ENCODE data around the gene METTL21A.

The METTL21A gene

DNA sequence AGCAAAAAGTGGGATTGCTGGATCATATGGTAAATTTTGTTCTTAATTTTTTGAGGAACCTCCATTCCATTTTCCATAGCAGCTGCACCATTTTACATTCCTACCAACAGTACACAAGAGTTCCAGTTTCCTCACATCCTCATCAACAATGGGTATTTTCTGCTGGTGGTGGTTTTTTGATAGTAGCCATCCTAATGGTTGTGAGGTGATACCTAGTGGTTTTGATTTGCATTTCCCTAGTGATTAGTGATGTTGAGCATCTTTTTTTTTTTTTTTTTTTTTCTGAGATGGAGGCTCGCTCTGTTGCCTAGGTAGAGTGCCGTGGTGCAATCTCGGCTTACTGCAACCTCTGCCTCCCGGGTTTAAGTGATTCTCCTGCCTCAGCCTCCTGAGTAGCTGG is 30.5 kb downstream of the METTL21A start:
- Histone ChIP-seq H3K9ac (no peak overlapping the region), H3K27me3 (ENCODE audit: control insufficient read depth, insufficient read depth, low read length) (no peaks in the 10 kb centered on the region), H2AFZ (no peak overlapping the region), H3K27ac (no peak overlapping the region), H3K4me2 (ENCODE audit: low read length) (no peak overlapping the region), H3K9me3 (ENCODE audit: control insufficient read depth, low read length) (no peaks in the 10 kb centered on the region), H3K4me1 (no peaks in the 10 kb centered on the region), H3K79me2 (peaks cover 3% of the 10 kb centered on the region), H3K4me3 (ENCODE audit: low read depth, low read length) (no peak overlapping the region), H3K36me3 (ENCODE audit: control insufficient read depth, insufficient read depth, low read length) (no peaks in the 10 kb centered on the region)
- TF ChIP-seq, protein P1, sequence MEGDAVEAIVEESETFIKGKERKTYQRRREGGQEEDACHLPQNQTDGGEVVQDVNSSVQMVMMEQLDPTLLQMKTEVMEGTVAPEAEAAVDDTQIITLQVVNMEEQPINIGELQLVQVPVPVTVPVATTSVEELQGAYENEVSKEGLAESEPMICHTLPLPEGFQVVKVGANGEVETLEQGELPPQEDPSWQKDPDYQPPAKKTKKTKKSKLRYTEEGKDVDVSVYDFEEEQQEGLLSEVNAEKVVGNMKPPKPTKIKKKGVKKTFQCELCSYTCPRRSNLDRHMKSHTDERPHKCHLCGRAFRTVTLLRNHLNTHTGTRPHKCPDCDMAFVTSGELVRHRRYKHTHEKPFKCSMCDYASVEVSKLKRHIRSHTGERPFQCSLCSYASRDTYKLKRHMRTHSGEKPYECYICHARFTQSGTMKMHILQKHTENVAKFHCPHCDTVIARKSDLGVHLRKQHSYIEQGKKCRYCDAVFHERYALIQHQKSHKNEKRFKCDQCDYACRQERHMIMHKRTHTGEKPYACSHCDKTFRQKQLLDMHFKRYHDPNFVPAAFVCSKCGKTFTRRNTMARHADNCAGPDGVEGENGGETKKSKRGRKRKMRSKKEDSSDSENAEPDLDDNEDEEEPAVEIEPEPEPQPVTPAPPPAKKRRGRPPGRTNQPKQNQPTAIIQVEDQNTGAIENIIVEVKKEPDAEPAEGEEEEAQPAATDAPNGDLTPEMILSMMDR (IDR thresholded peaks at IDR 0.05) = no peak

DNA sequence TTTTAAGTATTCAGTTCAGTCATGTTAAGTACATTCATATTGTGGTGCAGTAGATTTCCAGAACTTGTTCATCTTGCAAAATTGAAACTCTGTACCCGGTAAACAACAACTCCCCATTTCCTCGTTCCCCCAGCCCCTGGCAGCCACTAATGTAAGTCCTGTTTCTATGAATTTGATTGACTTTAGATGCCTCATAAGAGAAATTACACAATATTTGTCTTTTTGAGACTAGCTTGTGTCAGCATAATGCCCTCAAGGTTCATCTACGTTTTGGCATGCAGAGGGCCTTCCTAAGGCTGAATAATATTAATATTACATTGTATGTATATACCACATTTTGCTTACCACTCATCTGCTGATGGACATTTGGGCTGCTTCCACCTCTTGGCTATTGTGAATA is 30.9 kb downstream of the METTL21A start:
- Histone ChIP-seq H3K27me3 (ENCODE audit: control insufficient read depth, insufficient read depth, low read length) (no peaks in the 10 kb centered on the region), H3K79me2 (peaks cover 3% of the 10 kb centered on the region), H3K4me3 (ENCODE audit: low read depth, low read length) (no peak overlapping the region), H3K27ac (no peak overlapping the region), H2AFZ (no peak overlapping the region), H3K4me1 (no peaks in the 10 kb centered on the region), H3K9ac (no peak overlapping the region), H3K9me3 (ENCODE audit: control insufficient read depth, low read length) (no peaks in the 10 kb centered on the region), H3K4me2 (ENCODE audit: low read length) (no peak overlapping the region), H3K36me3 (ENCODE audit: control insufficient read depth, insufficient read depth, low read length) (no peaks in the 10 kb centered on the region)
- TF ChIP-seq, protein P1 (IDR thresholded peaks at IDR 0.05) = no peak

DNA sequence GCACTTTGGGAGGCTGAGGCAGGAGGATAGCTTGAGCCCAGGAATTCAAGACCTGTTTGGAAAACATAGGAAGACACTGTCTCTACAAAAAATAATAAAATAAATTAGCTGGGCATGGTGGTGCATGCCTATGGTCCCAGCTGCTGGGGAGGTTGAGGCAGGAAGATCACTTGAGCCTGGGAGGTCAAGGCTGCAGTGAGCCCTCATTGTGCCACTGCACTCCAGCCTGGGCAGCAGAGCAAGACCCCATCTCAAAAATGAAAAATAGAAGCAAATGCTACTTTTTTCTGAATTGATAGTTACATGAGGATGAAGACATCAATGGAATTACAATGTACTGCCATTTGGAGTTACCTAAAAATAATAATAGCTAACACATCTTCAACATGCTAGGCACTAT is 31.9 kb downstream of the METTL21A start:
- Histone ChIP-seq H3K4me1 (no peaks in the 10 kb centered on the region), H3K36me3 (ENCODE audit: control insufficient read depth, insufficient read depth, low read length) (no peaks in the 10 kb centered on the region), H3K27me3 (ENCODE audit: control insufficient read depth, insufficient read depth, low read length) (no peaks in the 10 kb centered on the region), H3K79me2 (peaks cover 3% of the 10 kb centered on the region), H3K9me3 (ENCODE audit: control insufficient read depth, low read length) (no peaks in the 10 kb centered on the region), H3K27ac (no peak overlapping the region), H3K4me2 (ENCODE audit: low read length) (no peak overlapping the region), H3K9ac (no peak overlapping the region), H2AFZ (no peak overlapping the region), H3K4me3 (ENCODE audit: low read depth, low read length) (no peak overlapping the region)
- TF ChIP-seq, protein P1 (IDR thresholded peaks at IDR 0.05) = no peak

DNA sequence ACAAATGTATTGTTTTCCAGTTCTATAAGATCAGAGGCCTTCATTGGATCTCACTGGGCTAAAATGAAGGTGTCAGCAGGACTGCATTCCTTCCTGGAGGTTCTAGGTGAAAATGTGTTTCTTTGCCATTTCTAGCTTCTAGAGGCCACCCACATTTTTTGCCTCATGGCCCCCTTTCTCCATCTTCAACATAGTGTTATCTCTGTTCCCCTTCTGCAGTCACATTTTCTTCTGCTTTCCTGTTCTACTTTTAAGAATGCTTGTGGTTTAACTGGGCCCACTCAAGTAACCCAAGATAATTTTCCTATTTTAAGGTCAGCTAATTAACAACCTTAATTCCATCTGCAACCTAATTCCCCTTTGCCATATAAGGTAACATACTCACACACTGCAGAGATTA is 36.1 kb downstream of the METTL21A start:
- TF ChIP-seq, protein P1 (IDR thresholded peaks at IDR 0.05) = no peak
- Histone ChIP-seq H3K4me3 (ENCODE audit: low read depth, low read length) (no peak overlapping the region), H3K27me3 (ENCODE audit: control insufficient read depth, insufficient read depth, low read length) (no peaks in the 10 kb centered on the region), H3K9me3 (ENCODE audit: control insufficient read depth, low read length) (no peaks in the 10 kb centered on the region), H3K79me2 (peaks cover 3% of the 10 kb centered on the region), H3K4me2 (ENCODE audit: low read length) (no peak overlapping the region), H3K9ac (no peak overlapping the region), H2AFZ (no peak overlapping the region), H3K4me1 (no peaks in the 10 kb centered on the region), H3K27ac (no peak overlapping the region), H3K36me3 (ENCODE audit: control insufficient read depth, insufficient read depth, low read length) (no peaks in the 10 kb centered on the region)

DNA sequence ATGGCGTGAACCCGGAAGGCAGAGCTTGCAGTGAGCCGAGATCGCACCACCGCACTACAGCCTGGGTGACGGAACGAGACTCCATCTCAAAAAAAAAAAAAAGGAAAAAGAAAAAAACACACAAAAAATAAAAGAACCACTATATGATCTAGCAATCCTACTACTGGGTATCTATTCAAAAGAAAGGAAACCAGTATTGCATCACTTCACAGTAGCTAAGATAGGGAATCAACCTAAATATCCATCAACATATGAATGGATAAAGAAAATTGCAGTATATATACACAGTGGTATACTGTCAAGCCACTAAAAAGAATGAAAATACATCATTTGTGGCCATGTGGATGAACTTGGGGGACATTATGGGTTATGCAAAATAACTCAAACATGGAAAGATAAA is 37.9 kb downstream of the METTL21A start:
- H3K4me3 ChIP-seq (ENCODE audit: low read depth, low read length) = no peak overlapping the region
- no peaks in the 10 kb centered on the region for H3K27me3 ChIP-seq (ENCODE audit: control insufficient read depth, insufficient read depth, low read length)
- H3K79me2 ChIP-seq = peaks cover 3% of the 10 kb centered on the region
- no peak overlapping the region for H3K27ac ChIP-seq
- no peak overlapping the region for H3K4me2 ChIP-seq (ENCODE audit: low read length)
- TF ChIP-seq, protein P1 (IDR thresholded peaks at IDR 0.05) = no peak
- H2AFZ ChIP-seq = no peak overlapping the region
- H3K9ac ChIP-seq = no peak overlapping the region
- no peaks in the 10 kb centered on the region for H3K9me3 ChIP-seq (ENCODE audit: control insufficient read depth, low read length)
- H3K36me3 ChIP-seq (ENCODE audit: control insufficient read depth, insufficient read depth, low read length) = no peaks in the 10 kb centered on the region
- H3K4me1 ChIP-seq = no peaks in the 10 kb centered on the region

Data from parathyroid adenoma (tissue), 2 donors.